HG03469 (cell line): Measurements from ENCODE around the gene FAM193A.
"Not testable (repeated sequence)": the region's sequence is repeated elsewhere in the genome, so short reads cannot be mapped to it uniquely, and the experiment has no call there.

ENCODE experiments used
- ATAC-seq: cut with Tn5 transposase; IDR thresholded peaks from one replicate; pipeline ENCODE4 v1.9.1; 2021; ENCODE audit warnings: mild to moderate bottlenecking, moderate library complexity, moderate number of reproducible peaks; ENCODE audit not compliant: unreplicated experiment

FAM193A gene

DNA sequence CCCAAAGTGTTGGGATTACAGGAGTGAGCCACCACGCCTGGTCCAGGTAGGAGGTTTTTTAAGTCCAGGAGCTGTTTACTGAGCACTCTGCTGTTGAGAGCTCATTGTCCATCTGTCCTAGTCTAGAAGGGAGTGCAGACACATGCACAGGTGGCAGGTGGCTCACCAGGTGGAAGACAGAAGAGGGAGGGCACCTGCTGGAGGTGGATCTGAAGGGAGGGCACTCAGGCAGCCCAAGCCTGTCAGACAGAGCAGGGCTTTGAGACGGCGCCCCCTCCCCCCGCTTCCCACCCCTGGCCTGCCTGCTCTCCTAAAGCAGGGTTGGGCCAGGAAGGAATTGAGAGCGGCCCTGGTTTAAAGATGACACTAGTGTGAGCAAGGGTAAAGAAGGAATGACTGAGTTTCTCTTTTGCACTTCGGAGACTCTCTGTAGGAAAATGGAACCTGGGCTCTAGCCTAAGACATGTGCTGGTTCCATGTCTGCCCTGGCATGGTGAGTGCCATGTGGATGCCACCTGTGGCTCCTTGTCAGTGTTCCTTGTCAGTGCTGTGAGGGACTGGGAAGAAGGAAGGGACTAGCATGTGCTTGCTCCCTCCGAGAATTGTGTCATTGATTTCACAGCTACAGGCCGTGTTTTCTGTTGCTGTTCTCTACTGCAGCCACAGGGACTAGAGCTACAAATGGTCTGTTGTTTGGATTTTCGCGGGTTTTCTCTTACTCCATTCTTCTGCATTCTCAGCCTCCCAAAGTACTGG, 111.1 kb downstream of the FAM193A start:
- no peak for ATAC-seq

DNA sequence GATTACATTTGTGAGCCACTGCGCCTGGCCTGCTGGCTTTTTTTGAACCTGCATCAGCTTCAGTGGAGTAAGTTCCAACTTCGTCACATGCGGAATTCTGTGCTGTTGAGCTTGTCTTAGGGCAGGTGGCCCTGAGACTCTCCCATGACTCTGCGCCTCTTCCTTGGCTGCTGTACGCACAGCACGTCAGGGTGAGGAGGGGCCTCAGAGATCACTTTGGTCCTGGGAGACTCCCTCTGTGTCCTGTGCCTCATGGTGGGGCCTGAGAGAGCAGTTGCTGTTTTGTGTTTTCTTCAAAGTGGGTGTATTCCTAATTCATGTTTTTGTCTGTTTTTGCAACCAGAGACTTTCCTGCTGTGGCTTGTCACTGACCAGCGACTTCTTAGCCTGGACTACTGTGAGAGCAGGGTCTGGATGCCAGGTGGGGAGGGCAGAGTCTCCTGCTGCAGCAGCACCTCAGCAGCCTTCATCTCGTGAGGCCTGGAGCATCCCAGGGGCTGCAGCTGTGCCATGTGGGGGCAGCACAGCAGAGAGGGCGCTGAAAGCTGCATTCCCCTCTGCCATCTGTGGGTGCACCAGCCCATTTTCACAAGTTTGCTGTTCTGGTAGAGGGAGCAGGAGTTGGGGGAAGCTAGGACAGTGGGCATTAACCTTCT, 111.8 kb downstream of the FAM193A start:
- ATAC-seq: no peak

DNA sequence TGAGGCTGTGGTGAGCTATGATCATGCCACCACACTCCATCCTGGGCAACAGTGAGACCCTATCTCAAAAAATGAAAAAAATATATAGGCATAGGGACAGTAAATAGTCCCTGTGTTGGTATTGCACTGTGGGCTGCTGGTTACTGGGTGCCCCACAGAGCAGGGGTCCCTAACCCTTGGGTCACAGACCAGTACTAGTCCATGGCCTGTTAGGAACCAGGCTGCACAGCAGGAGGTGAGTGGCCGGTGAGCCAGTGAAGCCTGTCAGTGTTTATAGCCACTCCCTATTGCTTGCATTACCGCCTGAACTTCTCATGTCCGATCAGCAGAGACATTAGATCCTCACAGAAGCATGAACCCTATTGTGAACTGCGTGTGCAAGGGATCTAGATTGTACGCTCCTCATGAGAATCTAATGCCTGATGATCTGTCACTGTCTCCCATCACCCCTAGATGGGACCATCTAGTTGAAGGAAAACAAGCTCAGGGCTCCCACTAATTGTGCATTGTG, 113.2 kb downstream of the FAM193A start:
- no peak for ATAC-seq

DNA sequence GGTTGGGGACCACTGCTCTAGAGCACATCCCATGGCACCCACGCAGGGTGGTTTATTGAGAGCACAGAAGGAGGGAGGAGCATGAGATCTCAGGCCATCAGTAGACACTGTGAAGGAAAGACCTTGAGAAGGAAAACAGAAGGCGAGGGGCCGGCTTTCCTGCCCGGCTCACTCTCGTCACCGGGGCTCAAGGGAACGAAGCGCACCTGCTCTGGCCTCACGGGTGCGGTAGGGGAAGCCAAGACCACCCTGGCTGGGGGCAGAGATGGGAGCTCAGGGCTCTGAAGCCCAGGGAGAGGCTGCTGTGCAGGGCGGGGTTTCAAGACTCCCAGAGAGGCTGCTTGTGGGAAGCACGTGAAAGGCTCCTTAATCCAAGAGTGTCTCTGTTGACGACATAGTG, 113.8 kb downstream of the FAM193A start:
- no peak for ATAC-seq

DNA sequence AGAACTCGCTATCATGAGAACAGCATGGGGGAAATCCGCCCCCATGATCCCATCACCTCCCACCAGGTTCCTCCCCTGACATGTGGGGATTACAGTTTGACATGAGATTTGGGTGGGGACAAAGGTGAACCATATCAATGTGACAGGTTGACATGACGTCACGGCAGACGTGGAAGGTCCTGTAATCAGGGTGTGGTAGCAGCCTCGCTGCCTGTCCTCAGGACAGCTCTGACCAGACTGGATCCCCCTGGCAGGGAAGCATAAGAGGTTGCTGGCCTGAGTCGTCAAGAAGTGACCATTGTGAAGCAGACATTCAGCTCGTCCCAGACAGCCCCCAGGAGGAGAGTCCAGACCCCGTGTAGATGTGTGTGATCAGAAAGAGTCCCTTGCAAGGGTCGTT, 115.1 kb downstream of the FAM193A start:
- no peak for ATAC-seq

DNA sequence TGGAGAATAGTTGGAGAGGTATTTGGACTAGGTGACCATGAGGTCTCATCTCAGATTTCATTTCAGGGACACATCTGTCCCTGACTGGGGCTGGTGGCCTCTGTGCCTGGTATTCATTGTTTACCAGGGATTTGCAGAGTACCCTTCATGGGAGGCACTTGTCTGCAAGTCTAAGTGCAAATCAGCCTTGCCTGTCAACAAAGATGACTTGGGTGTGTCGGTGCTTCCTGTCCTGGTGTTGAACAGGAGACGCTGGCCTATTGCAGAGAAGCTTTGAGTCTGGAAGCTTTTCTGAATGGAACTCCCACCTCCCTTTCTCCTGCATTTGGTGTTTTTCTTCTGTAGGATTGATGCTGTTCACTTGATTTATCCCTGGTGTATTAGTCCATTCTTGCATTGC, 115.6 kb downstream of the FAM193A start:
- ATAC-seq: no peak

DNA sequence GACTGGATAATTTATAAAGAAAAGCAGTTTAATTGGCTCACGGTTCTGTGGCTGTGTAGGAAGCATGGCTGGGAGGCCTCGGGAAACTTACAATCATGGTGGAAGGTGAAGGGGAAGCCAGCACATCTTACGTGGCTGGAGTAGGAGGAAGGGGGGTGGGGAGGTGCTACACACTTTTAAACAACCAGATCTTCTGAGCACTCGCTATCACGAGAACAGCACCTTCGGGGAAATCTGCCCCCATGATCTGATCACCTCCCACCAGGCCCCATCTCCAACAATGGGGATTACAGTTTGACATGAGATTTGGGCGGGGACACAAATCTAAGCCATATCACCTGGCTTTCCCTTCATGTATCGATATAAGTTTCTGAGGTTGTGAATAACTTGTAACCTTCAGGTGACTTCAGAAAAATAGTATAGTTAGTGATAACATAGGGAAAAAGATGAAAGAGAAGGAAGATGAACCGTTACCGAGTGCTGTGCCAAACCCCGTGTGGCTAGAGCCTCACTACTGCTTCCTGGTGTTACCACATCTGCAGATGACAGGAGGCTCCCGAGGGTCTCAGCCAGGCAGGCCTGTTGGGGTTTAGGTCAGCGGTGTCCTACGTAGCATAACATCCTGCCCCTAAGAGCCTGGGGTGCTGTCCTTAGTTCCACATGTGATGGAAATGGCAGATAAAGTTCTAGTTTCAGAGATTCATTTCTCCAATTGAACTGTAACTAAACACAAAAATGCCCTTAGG, 116.1 kb downstream of the FAM193A start:
- no peak for ATAC-seq

DNA sequence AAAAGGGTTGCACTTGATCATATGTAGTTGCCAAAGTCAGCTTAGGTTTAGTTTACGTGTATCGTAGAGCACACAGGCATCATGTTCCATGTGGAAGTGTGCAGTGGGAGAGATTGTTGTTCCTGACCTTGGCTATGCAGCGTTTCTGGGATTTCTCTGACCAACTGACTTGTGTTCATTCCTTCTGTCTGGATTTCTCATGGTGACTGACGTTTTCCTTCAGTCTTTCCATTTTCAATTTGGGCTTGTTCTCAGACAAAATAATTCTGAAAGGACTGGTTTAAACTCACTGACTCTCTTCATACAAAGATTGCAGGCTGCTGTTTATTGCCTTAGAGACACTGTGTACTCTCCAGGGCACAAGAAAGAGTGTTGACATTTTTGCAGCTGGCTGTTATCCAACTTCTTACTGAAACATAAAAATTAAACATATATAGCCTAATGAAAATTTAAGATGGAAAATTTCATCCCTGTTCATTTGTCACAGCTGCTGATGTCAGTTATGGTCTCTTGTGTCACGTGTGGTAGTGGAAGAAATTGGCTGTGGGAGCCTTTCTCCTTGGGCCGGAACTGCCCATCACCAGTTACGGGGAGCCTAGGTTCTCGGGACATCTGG, 124.3 kb downstream of the FAM193A start:
- no peak for ATAC-seq

DNA sequence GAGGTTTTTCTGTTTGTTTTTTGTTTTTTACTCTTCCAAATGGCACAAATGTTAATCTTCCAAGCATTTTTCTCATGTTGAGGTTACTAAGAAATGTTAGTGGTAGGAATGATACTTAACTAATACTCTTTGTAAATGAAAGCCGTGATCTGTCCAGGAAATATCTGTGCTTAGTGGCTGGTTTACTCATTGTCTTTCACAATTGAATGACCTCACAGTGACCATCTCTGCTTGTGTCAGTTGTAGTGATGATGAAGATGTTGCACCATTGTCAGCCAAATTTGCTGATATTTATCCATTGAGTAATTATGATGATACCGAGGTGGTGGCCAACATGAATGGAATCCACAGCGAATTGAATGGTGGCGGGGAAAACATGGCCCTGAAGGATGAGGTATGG, 126.2 kb downstream of the FAM193A start:
- no peak for ATAC-seq

DNA sequence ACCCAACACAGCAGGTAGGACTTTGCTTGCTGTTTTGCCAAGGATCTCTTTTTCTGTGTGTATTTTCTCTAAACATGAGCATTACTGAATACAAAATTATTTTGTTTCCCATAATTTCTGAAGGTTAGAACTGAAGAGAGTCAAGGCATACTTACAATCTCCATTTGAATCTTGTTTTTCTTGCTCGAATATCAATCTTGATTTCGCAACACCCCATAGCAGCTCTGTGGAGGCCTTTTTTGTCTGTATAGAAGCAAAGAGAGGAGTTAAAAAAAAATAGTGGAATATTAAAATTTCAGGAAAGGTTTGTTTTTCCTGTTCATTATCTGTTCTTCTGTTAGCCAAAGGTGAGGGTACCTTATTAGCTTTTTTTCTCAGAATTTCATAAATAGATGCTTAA, 126.8 kb downstream of the FAM193A start:
- ATAC-seq: no peak

DNA sequence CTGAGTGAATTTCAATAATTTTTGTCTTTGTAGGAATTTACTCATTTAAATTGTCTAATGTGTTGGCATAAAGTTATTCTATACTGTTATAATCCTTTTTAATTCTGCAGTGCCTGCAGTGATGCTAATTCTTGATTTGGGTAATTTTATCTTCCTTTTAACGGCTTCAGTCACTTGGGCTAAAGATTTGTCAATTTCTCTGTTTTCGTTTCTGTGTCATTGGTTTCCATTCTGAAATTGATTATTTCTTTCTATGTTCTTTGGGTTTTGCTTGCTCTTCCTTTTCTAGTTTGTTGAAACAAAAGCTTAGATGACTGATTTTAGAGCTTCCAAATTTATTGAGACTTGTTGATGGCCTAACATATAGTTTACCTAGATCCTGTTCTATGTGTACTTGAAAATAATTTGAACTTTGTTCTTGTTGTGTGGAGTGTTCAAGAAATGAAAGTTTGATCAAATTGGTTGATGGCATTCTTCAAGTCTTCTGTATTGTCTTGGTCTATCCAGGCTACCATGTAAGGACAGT, 130.3 kb downstream of the FAM193A start:
- no peak for ATAC-seq

DNA sequence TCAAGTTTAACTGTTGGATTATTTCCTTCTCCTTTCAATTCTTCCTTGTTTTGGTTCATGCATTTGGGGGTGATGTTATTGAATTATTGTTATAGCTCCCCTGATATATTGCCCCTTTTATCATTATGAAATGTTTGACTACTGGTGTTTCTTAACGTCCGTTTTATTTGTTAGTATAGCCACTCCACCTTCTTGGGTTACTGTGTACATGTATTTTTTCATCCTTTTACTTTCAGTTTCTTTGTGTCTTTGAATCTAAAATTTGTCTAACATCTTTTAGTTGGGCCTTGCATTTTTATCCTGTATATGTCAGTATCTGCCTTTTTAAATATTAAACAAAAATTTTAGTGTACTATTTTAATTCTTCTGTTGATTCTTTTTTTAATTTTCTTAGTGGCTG, 131.0 kb downstream of the FAM193A start:
- no peak for ATAC-seq

DNA sequence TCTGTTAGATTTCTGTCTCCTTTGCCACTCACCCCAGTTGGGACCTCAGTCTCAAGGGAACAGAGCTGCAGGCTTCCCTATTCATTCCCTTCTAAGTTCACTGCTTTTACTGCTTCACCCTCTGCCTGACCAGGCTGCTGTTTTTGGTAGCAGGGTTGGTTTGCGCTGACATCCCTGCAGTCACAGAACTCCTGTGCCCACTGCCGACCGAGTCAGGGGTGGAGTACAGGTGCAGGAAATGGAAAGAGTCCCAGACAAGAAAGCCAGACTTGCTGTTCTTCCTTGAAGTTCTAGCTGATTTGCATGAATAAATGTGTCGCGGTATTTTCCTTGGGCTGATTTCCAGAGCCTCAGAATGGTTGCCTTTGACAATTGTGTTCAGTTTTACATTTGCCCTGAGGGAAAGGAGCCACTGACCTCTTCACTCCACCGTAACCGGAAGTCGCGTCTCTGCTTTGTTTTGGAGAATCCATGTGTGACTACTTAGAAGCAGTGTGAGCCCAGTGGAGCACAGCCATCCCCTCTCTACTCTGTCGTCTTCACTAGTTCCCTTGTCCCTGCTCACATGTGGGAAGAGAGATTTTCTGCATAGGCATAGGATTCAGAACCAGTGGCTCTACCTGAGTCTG, 134.9 kb downstream of the FAM193A start:
- ATAC-seq: no peak

DNA sequence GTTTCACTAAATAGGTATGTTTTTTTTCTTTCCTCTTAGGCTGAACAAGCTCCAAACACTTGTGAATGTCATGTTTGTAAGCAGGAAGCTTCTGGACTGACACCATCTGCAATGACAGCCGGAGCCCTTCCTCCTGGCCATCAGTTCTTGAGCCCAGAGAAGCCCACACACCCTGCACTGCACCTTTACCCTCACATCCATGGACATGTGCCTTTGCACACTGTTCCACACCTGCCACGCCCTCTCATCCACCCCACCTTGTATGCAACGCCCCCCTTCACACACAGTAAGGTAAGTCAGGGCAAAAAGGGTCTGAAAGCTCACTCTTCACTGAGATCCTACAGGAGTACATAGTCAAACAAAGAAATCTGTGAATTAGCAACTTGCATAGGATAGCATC, 135.6 kb downstream of the FAM193A start:
- no peak for ATAC-seq

DNA sequence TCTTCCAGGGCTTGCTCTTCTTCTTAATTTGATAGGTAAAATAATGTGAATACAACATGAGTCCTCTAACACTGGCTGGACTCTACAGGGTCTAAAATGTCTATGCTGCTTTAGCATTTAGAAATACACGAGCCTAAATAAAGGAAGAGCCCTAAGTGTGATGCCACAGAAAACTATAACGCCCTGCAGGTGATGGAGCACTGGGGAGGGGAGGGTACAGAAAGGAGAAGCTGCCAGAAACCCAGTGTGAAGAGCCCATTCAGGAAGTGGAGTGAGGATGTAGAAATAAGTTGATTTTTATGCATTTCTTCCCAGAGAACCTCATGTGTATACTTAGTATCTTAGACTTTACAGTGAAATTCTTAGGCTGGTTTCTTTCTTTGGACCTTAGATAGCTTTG, 136.3 kb downstream of the FAM193A start:
- ATAC-seq: no peak

DNA sequence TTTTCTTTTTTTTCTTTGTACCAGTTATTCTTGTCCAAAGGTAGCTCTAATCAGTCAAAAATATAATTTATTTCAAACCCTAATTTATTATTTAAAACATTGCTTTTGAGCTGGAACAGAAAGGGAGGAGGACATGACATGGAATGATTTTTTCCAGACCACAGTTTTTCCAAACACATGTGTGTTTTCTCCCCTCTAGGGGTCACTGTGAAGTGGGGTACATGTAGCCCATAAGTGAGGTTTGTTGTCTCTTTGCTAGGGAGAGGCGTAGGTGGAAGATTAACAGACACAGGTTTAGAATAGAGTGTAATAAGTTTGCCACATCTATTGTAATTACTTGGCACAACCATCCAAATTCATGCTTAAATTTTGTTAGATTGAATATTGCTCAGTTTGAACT, 136.7 kb downstream of the FAM193A start:
- ATAC-seq: no peak

DNA sequence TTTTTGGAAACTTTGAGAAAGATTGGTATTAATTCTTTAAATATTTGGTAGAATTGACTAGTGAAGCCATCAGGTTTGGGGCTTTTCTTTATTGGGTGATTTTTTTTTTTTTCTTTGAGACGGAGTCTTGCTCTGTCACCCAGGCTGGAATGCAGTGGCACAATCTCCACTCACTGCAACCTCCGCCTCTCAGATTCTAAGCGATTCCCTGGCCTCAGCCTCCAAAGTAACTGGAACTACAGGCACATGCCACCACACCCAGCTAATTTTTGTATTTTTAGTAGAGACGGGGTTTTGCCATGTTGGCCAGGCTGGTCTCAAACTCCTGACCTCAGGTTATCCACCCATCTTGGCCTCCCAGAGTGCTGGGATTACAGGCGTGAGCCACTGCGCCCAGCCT, 143.3 kb downstream of the FAM193A start:
- ATAC-seq: not testable (repeated sequence)

DNA sequence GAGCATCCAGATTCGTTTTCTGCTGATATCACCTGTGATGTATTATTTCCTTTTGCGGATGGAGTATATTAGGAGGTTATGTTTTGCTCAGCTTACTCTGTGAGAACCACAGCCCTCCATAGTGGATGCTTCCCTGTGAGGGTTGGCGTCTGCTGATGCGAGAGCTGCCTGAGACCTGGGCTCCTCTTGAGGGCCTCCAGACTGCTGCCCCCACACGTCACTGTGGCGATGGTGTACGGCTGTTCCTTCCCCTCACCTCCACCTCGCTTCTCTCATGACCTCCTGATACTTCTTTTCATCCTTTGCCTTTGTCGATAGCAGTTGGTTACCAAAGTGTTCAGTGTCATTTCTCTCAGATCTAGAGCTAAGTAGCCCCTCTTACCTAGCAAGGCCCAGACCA, 148.0 kb downstream of the FAM193A start:
- no peak for ATAC-seq

DNA sequence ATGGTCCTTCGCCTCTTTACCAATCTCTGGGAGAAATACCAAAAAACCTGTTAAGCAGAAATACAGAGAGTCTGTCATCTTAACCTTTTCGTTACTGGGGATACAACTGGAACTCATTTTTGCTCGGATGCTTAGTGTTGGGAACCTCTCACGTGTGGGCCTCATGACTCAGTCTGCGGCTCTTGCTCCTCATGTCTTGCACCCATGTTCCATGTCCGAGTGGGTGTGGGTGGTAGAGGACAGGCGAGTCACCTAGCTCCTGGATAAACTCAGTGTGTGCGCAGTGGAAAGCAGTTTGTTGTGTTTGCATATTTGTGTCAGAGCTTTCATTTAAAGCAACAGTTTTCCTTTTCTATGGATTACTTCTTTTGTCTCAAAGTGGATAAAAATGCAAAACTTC, 149.1 kb downstream of the FAM193A start:
- no peak for ATAC-seq

DNA sequence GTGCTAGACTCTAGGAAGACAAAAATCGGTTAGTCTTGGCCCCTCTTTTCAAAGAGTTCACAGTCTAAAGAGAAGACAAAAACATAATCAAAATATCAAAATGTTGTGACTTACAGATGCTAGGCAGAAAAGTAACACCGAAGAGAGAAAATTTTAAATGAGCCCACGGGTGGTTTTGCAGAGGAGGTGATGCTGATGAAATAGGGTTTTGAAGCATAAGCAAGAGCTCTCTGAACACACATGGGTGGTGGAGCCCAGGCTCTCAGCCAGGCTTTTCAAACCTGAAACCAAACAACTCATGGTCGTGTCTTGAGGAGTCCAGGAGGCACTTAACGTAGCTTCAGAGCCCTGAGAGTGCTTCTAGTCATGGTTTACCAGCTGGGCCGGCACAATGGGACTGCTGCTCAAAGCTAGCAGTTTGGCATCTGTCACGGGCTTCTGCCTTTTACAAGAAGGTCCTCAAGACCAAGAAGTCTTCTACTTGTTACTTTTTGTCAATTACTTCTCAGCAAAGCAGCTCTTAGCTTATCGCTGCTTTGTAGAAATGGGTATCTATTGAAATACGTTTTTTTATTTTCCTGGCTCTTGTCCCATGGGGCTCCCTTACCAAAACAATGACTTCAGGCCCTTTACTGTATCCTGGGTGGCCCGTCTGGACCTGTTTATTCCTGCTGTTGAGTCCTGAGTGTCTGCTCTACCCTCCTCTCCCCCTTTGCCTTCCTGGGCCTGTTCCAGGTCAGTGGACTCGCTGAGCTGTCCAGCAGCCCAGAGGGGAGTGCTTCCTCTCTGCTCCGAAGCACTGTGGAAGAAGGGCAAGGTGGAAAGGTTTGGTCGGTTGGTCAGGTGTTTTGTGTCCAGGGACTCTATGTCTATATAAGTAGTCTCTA, 150.2 kb downstream of the FAM193A start:
- no peak for ATAC-seq
